BE2C (cell line): ENCODE measurements around the gene TOM1.

Experiments used
- DNase-seq: peaks from one replicate; pipeline ENCODE4 v3.0.0-alpha.2; 2020
- H3K27me3 ChIP-seq: fragments of 250-450 bp; sonication (Bioruptor Pico); 2 replicates; pipeline ENCODE4 v1.5.1; 2020; ENCODE audit warnings: mild to moderate bottlenecking
- H3K36me3 ChIP-seq: fragments of 250-450 bp; sonication (Bioruptor Pico); 2 replicates; pipeline ENCODE4 v1.5.1; 2020; ENCODE audit warnings: mild to moderate bottlenecking
- H3K4me1 ChIP-seq: fragments of 250-450 bp; sonication (Bioruptor Pico); 2 replicates; pipeline ENCODE4 v1.5.1; 2020
- H3K4me3 ChIP-seq: 2 replicates; pipeline ENCODE4 v1.5.1; 2011; ENCODE audit warnings: low read depth, low read length
- H3K9me3 ChIP-seq: fragments of 250-450 bp; sonication (Bioruptor Pico); 2 replicates; pipeline ENCODE4 v1.5.1; 2020
- CTCF ChIP-seq: IDR thresholded peaks from 2 replicates; pipeline ENCODE4 v1.5.1; 2012; ENCODE audit warnings: mild to moderate bottlenecking, low read depth, low read length

Gene TOM1

GRCh38 chr22:35330258-35330861 is 30.7 kb downstream of the TOM1 start:
- peak; percentile 46 for DNase-seq

GRCh38 chr22:35332278-35332677 is 32.6 kb downstream of the TOM1 start:
- Histone ChIP-seq H3K4me3 (no peak overlapping the region), H3K27me3 (no peaks in the 10 kb centered on the region), H3K4me1 (peaks cover 23% of the 10 kb centered on the region), H3K36me3 (peaks cover 38% of the 10 kb centered on the region), H3K9me3 (no peaks in the 10 kb centered on the region)
- no peak for DNase-seq
- no peak for TF ChIP-seq CTCF

More at GRCh38 chr22:35330258-35330861, 30.7 kb downstream of the TOM1 start:
- Histone ChIP-seq H3K36me3 (peaks cover 37% of the 10 kb centered on the region), H3K4me1 (peaks cover 14% of the 10 kb centered on the region), H3K4me3 (no peak overlapping the region), H3K27me3 (no peaks in the 10 kb centered on the region), H3K9me3 (no peaks in the 10 kb centered on the region)
- TF ChIP-seq CTCF, result no peak

- H3K9me3 ChIP-seq, result no peaks in the 10 kb centered on the region
- no peaks in the 10 kb centered on the region for H3K27me3 ChIP-seq
- no peak overlapping the region for H3K4me3 ChIP-seq
- peaks cover 23% of the 10 kb centered on the region for H3K4me1 ChIP-seq
- DNase-seq, result no peak
- peaks cover 32% of the 10 kb centered on the region for H3K36me3 ChIP-seq
- no peak for TF ChIP-seq CTCF
Observed at GRCh38 chr22:35333220-35333619, 33.5 kb downstream of the TOM1 start.

- no peak for TF ChIP-seq CTCF
- Histone ChIP-seq H3K4me1 (peaks cover 23% of the 10 kb centered on the region), H3K4me3 (no peak overlapping the region), H3K27me3 (no peaks in the 10 kb centered on the region), H3K9me3 (no peaks in the 10 kb centered on the region), H3K36me3 (peaks cover 28% of the 10 kb centered on the region)
- DNase-seq, result no peak
Observed at GRCh38 chr22:35334004-35334403, 34.3 kb downstream of the TOM1 start.

GRCh38 chr22:35335468-35335867 is 35.8 kb downstream of the TOM1 start:
- DNase-seq, result peak; percentile 42
- Histone ChIP-seq H3K4me1 (peaks cover 22% of the 10 kb centered on the region), H3K4me3 (no peak overlapping the region), H3K27me3 (no peaks in the 10 kb centered on the region), H3K36me3 (peaks cover 24% of the 10 kb centered on the region), H3K9me3 (no peaks in the 10 kb centered on the region)
- TF ChIP-seq CTCF, result no peak

- TF ChIP-seq CTCF, result no peak
- Histone ChIP-seq H3K36me3 (peaks cover 26% of the 10 kb centered on the region), H3K4me1 (peaks cover 20% of the 10 kb centered on the region), H3K27me3 (no peaks in the 10 kb centered on the region), H3K9me3 (no peaks in the 10 kb centered on the region), H3K4me3 (no peak overlapping the region)
- DNase-seq, result peak; percentile 40
Observed at GRCh38 chr22:35335936-35336781, 36.5 kb downstream of the TOM1 start.
